B cell (primary cell): ENCODE data around the gene ULBP1. TPM values are rescaled to one million over a fixed set of nuclear protein-coding genes. Genes with fewer than 3 reads are reported as not detected.
"Not testable (repeated sequence)": the region's sequence is repeated elsewhere in the genome, so short reads cannot be mapped to it uniquely, and the experiment has no call there.

Experiments used
- ATAC-seq: fragments of 200-7000 bp; cut with Tn5 transposase; one replicate; pipeline ENCODE4 v1.10.0; 2021; ENCODE audit warnings: low read depth, mild to moderate bottlenecking, moderate number of reproducible peaks, moderate library complexity
- CTCF ChIA-PET: fragments of 350-600 bp; sonication (Branson Sonifier 250); formaldehyde crosslinking; loops from one replicate; lab custom pipeline; 2021; ENCODE audit warnings: antibody characterized with exemption, inconsistent platforms; lab: Charles Lee
- POLR2A ChIA-PET: fragments of 350-600 bp; sonication (Branson Sonifier 250); formaldehyde crosslinking; loops from one replicate; lab custom pipeline; 2021; ENCODE audit warnings: antibody characterized with exemption; lab: Charles Lee
- DNase-seq: peaks from one replicate; pipeline ENCODE4 v3.0.0; 2013
- H2AFZ ChIP-seq: 2 replicates; pipeline ENCODE4 v1.6.1; 2012; ENCODE audit warnings: mild to moderate bottlenecking, low read depth, low read length; ENCODE audit not compliant: insufficient read depth, poor library complexity, severe bottlenecking
- H3K27ac ChIP-seq, 2 donors: 1 replicate in 1 of 2; 2 replicates in 1 of 2; pipeline ENCODE4 v1.5.1; 2012 to 2013; ENCODE audit warnings: low read length in 2 of 2, mild to moderate bottlenecking in 2 of 2, moderate library complexity in 1 of 2
- H3K27me3 ChIP-seq, 4 experiments: fragments of 200-600 bp in 1 of 4; sonication (generic) in 1 of 4; replicated peaks in 1 of 4; 1 replicate in 2 of 4; 2 replicates in 2 of 4; pipeline versions ENCODE4 v1.6.1 to v1.7.0; 2013 to 2016; ENCODE audit warnings: low read length in 3 of 4, mild to moderate bottlenecking in 2 of 4, mixed read lengths in 1 of 4, moderate library complexity in 1 of 4; ENCODE audit not compliant: insufficient read depth in 4 of 4, control insufficient read depth in 3 of 4; ENCODE audit errors: control extremely low read depth in 1 of 4
- H3K36me3 ChIP-seq, 2 experiments: replicated peaks in 1 of 2; 1 replicate in 1 of 2; 2 replicates in 1 of 2; pipeline versions ENCODE4 v1.6.1 to v1.7.1; 2013; ENCODE audit warnings: low read length in 1 of 2; ENCODE audit not compliant: insufficient read depth in 2 of 2, control insufficient read depth in 1 of 2; ENCODE audit errors: control extremely low read depth in 1 of 2, extremely low read depth in 1 of 2
- H3K4me1 ChIP-seq, 2 donors: fragments of 200-600 bp in 1 of 2; sonication (generic) in 1 of 2; 1 replicate in 1 of 2; 2 replicates in 1 of 2; pipeline versions ENCODE4 v1.5.1 to v1.6.1; 2013 to 2017; ENCODE audit warnings: low read length in 2 of 2; ENCODE audit not compliant: control insufficient read depth in 2 of 2, insufficient read depth in 2 of 2
- H3K4me2 ChIP-seq: replicated peaks from 2 replicates; pipeline ENCODE3; 2012; ENCODE audit warnings: mild to moderate bottlenecking, low read depth, low read length; ENCODE audit not compliant: poor library complexity, severe bottlenecking
- H3K4me3 ChIP-seq, 5 experiments: fragments of 200-600 bp in 1 of 5; sonication (generic) in 1 of 5; 1 replicate in 3 of 5; 2 replicates in 2 of 5; pipeline versions ENCODE4 v1.5.1 to v1.7.0; 2011 to 2016; ENCODE audit warnings: low read length in 4 of 5, mild to moderate bottlenecking in 4 of 5, low read depth in 2 of 5, control low read depth in 1 of 5, moderate library complexity in 1 of 5; ENCODE audit not compliant: insufficient read depth in 1 of 5; ENCODE audit errors: control extremely low read depth in 1 of 5, extremely low read depth in 1 of 5
- H3K79me2 ChIP-seq: fragments of 200-600 bp; sonication (generic); one replicate; pipeline ENCODE4 v1.6.0; 2016; ENCODE audit warnings: low read length; ENCODE audit not compliant: control insufficient read depth, insufficient read depth
- H3K9ac ChIP-seq: fragments of 200-600 bp; sonication (generic); 2 replicates; pipeline ENCODE4 v1.6.1; 2017; ENCODE audit warnings: mild to moderate bottlenecking, low read length, moderate library complexity
- H3K9me3 ChIP-seq, 3 donors: one replicate each; pipeline versions ENCODE4 v1.6.1 to v1.7.1; 2013; ENCODE audit warnings: low read length in 2 of 3; ENCODE audit not compliant: control insufficient read depth in 2 of 3, insufficient read depth in 1 of 3; ENCODE audit errors: control extremely low read depth in 1 of 3
- H4K20me1 ChIP-seq: 2 replicates; pipeline ENCODE4 v1.6.0; 2012; ENCODE audit warnings: mild to moderate bottlenecking, low read length; ENCODE audit not compliant: insufficient read depth, control insufficient read depth, poor library complexity, severe bottlenecking
- H3K27ac Mint-ChIP-seq: one replicate; pipeline ENCODE4 v1.8.0; 2021; ENCODE audit warnings: mixed read lengths
- H3K27me3 Mint-ChIP-seq: one replicate; pipeline ENCODE4 v1.8.0; 2021; ENCODE audit warnings: mixed read lengths
- H3K4me1 Mint-ChIP-seq: one replicate; pipeline ENCODE4 v1.8.0; 2021; ENCODE audit warnings: mixed read lengths
- H3K4me3 Mint-ChIP-seq: one replicate; pipeline ENCODE4 v1.8.0; 2021; ENCODE audit warnings: mixed read lengths
- H3K9me3 Mint-ChIP-seq: one replicate; pipeline ENCODE4 v1.8.0; 2022; ENCODE audit warnings: mixed read lengths; ENCODE audit not compliant: insufficient read depth
- CTCF ChIP-seq: fragments of 200-600 bp; IDR thresholded peaks from one replicate; pipeline ENCODE4 v1.8.0; 2022; ENCODE audit warnings: antibody characterized with exemption, mild to moderate bottlenecking
- EZH2 ChIP-seq: IDR thresholded peaks from 2 replicates; pipeline ENCODE4 v1.6.1; 2012; ENCODE audit warnings: borderline replicate concordance, low read depth, mild to moderate bottlenecking, moderate library complexity, low read length; ENCODE audit not compliant: insufficient read depth, poor library complexity, severe bottlenecking
- WGBS: methylation state at CpG from one replicate; pipeline ENCODE4 v1.1.5; 2013; ENCODE audit warnings: missing lambda C conversion rate; ENCODE audit not compliant: insufficient coverage; 5-methylcytosine and 5-hydroxymethylcytosine counted together
- intact Hi-C: fragments of 100-400 bp; cut with micrococcal nuclease; formaldehyde crosslinking; loops from one replicate; pipeline ENCODE4 v1.10.0; 2022
- polyA plus RNA-seq: library from polyadenylated mRNA; depleted of rRNA; stranded (reverse); fragments of >200 nt; gene quantifications from 2 replicates; pipeline ENCODE4 v1.2.3, GENCODE V29; 2012
- total RNA-seq, 2 donors: library from RNA; stranded (reverse); fragments of 120-200 nt in 1 of 2; gene quantifications; 1 replicate in 1 of 2; 2 replicates in 1 of 2; pipeline versions ENCODE4 v1.2.3 to v1.2.4, GENCODE V29; 2013 to 2022

Gene ULBP1
- total and polyA plus RNA-seq, 2 donors (not counting 1 experiment from before 2014, with no cell fraction given), result 0.04 to 0.12 TPM

DNA sequence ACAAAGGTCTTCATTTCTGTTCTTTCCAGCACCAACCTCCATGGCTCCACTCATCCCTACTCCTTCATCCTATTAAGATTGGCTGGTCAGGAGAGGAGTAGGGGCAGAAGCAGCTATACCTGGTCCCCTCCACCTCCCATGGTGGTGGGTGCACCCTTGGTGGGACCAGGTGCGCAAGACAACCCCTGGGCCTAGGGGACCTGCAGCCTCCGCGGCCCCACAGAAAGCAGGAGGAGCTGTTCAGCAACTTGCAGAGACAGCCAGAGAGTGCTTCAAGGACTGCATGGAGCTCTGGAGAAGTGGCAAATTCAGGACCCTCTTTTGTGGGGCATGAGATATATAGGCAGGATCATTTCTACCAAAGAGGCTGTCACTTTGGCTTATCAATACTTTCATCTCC lies 12.1 kb upstream of the ULBP1 start:
- H3K27me3 Mint-ChIP-seq, result peaks cover 77% of the 10 kb centered on the region
- DNase-seq (no peak), ATAC-seq (no peak)
- H3K9me3 Mint-ChIP-seq, result no peaks in the 10 kb centered on the region
- H3K4me3 Mint-ChIP-seq, result no peak overlapping the region
- Histone ChIP-seq H4K20me1 (no peaks in the 10 kb centered on the region), H3K79me2 (no peaks in the 10 kb centered on the region), H3K4me1 (peaks cover 5 to 10% of the 10 kb centered on the region in 2 donors), H3K36me3 (no peaks in the 10 kb centered on the region), H3K27me3 (peaks cover 0 to 67% (median 38%) of the 10 kb centered on the region in 4 experiments), H3K4me2 (no peak overlapping the region), H3K27ac (no peak overlapping the region), H3K9ac (no peak overlapping the region), H3K4me3 (no peak overlapping the region), H3K9me3 (no peaks in the 10 kb centered on the region), H2AFZ (no peak overlapping the region)
- intact Hi-C loops, result no loop called here
- 81% methylated on average over 3 of the region's 3 CpGs for WGBS
- no peak overlapping the region for H3K27ac Mint-ChIP-seq
- H3K4me1 Mint-ChIP-seq, result peaks cover 9% of the 10 kb centered on the region
- ChIA-PET CTCF (interaction anchor here (1.1 to 1.3 kb wide), 2 partner anchors 35 to 56 kb away, joined by 3 to 4 read pairs; no protein-coding TSS in a partner anchor), POLR2A (no interaction called here)
- no peak for TF ChIP-seq CTCF
- no peak for TF ChIP-seq EZH2

DNA sequence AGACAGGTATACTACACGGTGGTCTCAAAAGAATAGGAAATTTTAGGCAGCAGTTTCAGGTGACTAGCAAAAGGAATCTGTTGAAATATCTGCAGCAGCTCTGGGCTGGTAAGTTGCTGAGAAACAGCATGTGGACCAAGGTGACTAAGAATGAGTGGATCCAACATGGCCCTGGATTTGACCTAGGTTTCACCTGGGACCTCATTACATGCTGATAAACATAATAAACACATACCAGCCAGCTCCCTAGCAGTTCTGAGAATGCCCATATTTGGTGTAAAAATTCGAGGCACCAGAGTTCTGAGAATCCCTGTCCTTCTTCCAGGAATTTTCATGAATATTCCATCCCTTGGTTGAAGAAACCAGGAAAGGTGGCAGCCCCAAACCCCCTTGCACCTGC lies 10.4 kb upstream of the ULBP1 start:
- H3K27ac ChIP-seq, POLR2A ChIA-PET, CTCF ChIA-PET, H2AFZ ChIP-seq, H3K4me3 ChIP-seq, H3K9me3 ChIP-seq, DNase-seq, H3K4me1 ChIP-seq, H3K4me2 ChIP-seq, H4K20me1 ChIP-seq, H3K79me2 ChIP-seq, H3K36me3 ChIP-seq, H3K9me3 Mint-ChIP-seq, H3K4me1 Mint-ChIP-seq, H3K9ac ChIP-seq, H3K27ac Mint-ChIP-seq, ATAC-seq, intact Hi-C loops: not testable (repeated sequence)
- peaks cover 0 to 66% (median 44%) of the 10 kb centered on the region in 4 experiments for H3K27me3 ChIP-seq
- 17% methylated on average over 1 of the region's 2 CpGs for WGBS
- peak overlapping the region; percentile 33 for H3K4me3 Mint-ChIP-seq
- peaks cover 73% of the 10 kb centered on the region for H3K27me3 Mint-ChIP-seq

DNA sequence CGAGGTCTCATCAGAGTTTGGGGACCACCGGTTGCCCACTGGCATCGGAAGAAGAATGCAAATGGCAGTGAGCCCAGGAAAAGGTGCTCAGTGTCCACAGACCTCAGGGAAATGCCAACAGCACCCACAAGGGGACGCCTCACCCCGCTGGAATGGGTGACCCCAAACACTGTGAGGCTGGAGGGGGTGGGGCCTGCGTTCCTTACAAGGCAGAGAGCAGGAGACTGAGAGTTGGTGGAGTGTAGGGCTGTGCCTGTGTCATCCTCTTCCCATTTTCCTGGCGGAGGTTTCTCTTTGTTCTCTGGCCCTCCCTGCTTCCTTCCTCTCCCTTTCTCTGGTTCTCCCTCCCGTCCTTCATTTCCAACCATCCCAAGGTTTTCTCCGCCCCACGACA lies 9.8 kb upstream of the ULBP1 start:
- H3K27ac ChIP-seq, H3K36me3 ChIP-seq, H3K79me2 ChIP-seq, H4K20me1 ChIP-seq, H3K4me1 ChIP-seq, H2AFZ ChIP-seq, CTCF ChIA-PET, H3K9me3 ChIP-seq, H3K27ac Mint-ChIP-seq, H3K9me3 Mint-ChIP-seq, POLR2A ChIA-PET, H3K4me2 ChIP-seq, DNase-seq, H3K9ac ChIP-seq, H3K4me1 Mint-ChIP-seq, H3K4me3 ChIP-seq, intact Hi-C loops: not testable (repeated sequence)
- H3K27me3 ChIP-seq, result peaks cover 0 to 64% (median 43%) of the 10 kb centered on the region in 4 experiments
- no CpG with 5 or more reads among the region's 10 CpGs for WGBS
- ATAC-seq, result peak; percentile 77
- peaks cover 72% of the 10 kb centered on the region for H3K27me3 Mint-ChIP-seq
- peak overlapping the region; percentile 33 for H3K4me3 Mint-ChIP-seq
